PC-3 (cell line): Measurements from ENCODE around the gene MX1. TPM values are rescaled to one million over a fixed set of nuclear protein-coding genes. Genes with fewer than 3 reads are reported as not detected.

ENCODE experiments used
- ATAC-seq: fragments of 200-7000 bp; cut with Tn5 transposase; 2 replicates; pipeline ENCODE4 v1.9.1; 2020; ENCODE audit warnings: mild to moderate bottlenecking, moderate library complexity
- BruUV-seq: library from RNA; stranded (reverse); fragments of 400-500 nt; replicated peaks from 2 replicates; lab custom pipeline; 2021; lab: Mats Ljungman, UMichigan
- CTCF ChIA-PET: fragments of 300-600 bp; sonication (Branson Sonifier 250); formaldehyde crosslinking; loops from one replicate; lab custom pipeline; 2022; ENCODE audit warnings: antibody characterized with exemption; lab: Charles Lee
- POLR2A ChIA-PET: fragments of 300-600 bp; sonication (Branson Sonifier 250); formaldehyde crosslinking; loops from one replicate; lab custom pipeline; 2022; ENCODE audit warnings: antibody characterized with exemption; ENCODE audit not compliant: unreplicated experiment; lab: Charles Lee
- DNase-seq: peaks from one replicate; pipeline ENCODE4 v3.0.0-alpha.2; 2015
- H2AFZ ChIP-seq: fragments of 300-600 bp; sonication (generic); 2 replicates; pipeline ENCODE4 v1.6.0; 2016; ENCODE audit warnings: antibody characterized with exemption, low read length
- H3F3A ChIP-seq: fragments of 300-600 bp; sonication (generic); one replicate; pipeline ENCODE4 v1.6.0; 2017; ENCODE audit warnings: antibody characterized with exemption, low read length, control low read depth, mild to moderate bottlenecking; ENCODE audit not compliant: unreplicated experiment
- H3K27ac ChIP-seq: fragments of 300-600 bp; sonication (generic); 2 replicates; pipeline ENCODE4 v1.5.1; 2016; ENCODE audit warnings: mild to moderate bottlenecking, low read length
- H3K27me3 ChIP-seq: fragments of 300-600 bp; sonication (generic); 2 replicates; pipeline ENCODE4 v1.6.1; 2016; ENCODE audit warnings: low read length, mixed read lengths
- H3K36me3 ChIP-seq: fragments of 300-600 bp; sonication (generic); 2 replicates; pipeline ENCODE4 v1.6.1; 2016; ENCODE audit warnings: low read depth, mixed run types, low read length, mixed read lengths
- H3K4me1 ChIP-seq: fragments of 300-600 bp; sonication (generic); 2 replicates; pipeline ENCODE4 v1.5.1; 2016; ENCODE audit warnings: low read length; ENCODE audit not compliant: insufficient read depth
- H3K4me2 ChIP-seq: fragments of 300-600 bp; sonication (generic); 2 replicates; pipeline ENCODE4 v1.6.0; 2016; ENCODE audit warnings: low read length
- H3K4me3 ChIP-seq: fragments of 300-600 bp; sonication (generic); 2 replicates; pipeline ENCODE4 v1.5.1; 2016; ENCODE audit warnings: mild to moderate bottlenecking, low read length, mixed read lengths
- H3K79me2 ChIP-seq: fragments of 300-600 bp; sonication (generic); 2 replicates; pipeline ENCODE4 v1.6.1; 2017; ENCODE audit warnings: low read length, mixed read lengths
- H3K9ac ChIP-seq: fragments of 300-600 bp; sonication (generic); 2 replicates; pipeline ENCODE4 v1.6.0; 2016; ENCODE audit warnings: mild to moderate bottlenecking, low read length
- H3K9me2 ChIP-seq: fragments of 300-600 bp; sonication (generic); replicated peaks from 2 replicates; pipeline ENCODE4 v1.6.1; 2016; ENCODE audit warnings: mixed run types, low read length, mixed read lengths
- H3K9me3 ChIP-seq: fragments of 300-600 bp; sonication (generic); 2 replicates; pipeline ENCODE4 v1.6.1; 2016; ENCODE audit warnings: low read length, mixed read lengths
- H4K20me1 ChIP-seq: fragments of 300-600 bp; sonication (generic); 2 replicates; pipeline ENCODE4 v1.6.1; 2016; ENCODE audit warnings: low read length, mixed read lengths
- CTCF ChIP-seq: fragments of 300-600 bp; sonication (generic); conservative IDR thresholded peaks from 2 replicates; pipeline ENCODE4 v1.5.1; 2017; ENCODE audit warnings: antibody characterized with exemption, low read depth, mild to moderate bottlenecking, low read length
- EZH2 ChIP-seq: fragments of 300-600 bp; sonication (generic); IDR thresholded peaks from one replicate; pipeline ENCODE4 v1.6.1; 2017; ENCODE audit warnings: antibody characterized with exemption, mild to moderate bottlenecking, low read length; ENCODE audit not compliant: unreplicated experiment
- EZH2phosphoT487 ChIP-seq: fragments of 300-600 bp; sonication (generic); IDR thresholded peaks from 2 replicates; pipeline ENCODE4 v1.6.1; 2018; ENCODE audit warnings: mild to moderate bottlenecking, antibody characterized with exemption, low read length, borderline replicate concordance
- intact Hi-C: fragments of 100-400 bp; cut with micrococcal nuclease; formaldehyde crosslinking; loops from 2 replicates; pipeline ENCODE4 v1.9.0; 2023
- total RNA-seq: library from RNA; depleted of rRNA; stranded (reverse); fragments of >200 nt; gene quantifications from 2 replicates; pipeline ENCODE4 v1.2.3, GENCODE V29; 2014

Gene MX1
- total RNA-seq, 1 experiment from 2014 or later: 12.6 TPM

DNA sequence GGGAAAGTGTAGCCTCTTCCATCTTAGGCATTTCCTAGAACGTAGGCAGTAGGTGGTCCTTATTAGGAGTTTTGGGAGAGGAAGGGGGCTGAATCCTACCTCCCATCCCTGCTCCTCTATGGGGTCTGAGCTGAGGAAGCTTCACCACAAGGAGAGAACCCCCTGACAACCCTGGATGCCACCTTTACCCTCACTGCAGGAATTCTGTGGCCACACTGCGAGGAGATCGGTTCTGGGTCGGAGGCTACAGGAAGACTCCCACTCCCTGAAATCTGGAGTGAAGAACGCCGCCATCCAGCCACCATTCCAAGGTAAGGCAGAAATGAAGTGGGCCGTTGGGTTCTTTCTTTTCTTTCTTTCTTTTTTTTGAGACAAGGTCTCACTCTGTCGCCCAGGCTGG, 1.5 kb downstream of the MX1 start:
- ATAC-seq: no peak
- CTCF ChIA-PET: no interaction called here
- H3K27me3 ChIP-seq: no peaks in the 10 kb centered on the region
- no peak overlapping the region for H3K4me2 ChIP-seq
- BruUV-seq: no TSS peak
- POLR2A ChIA-PET: no interaction called here
- no peaks in the 10 kb centered on the region for H3K9me3 ChIP-seq
- H3K9me2 ChIP-seq: no peaks in the 10 kb centered on the region
- H3K36me3 ChIP-seq: no peaks in the 10 kb centered on the region; the same call in 1 of the 2 replicates
- no peaks in the 10 kb centered on the region for H4K20me1 ChIP-seq
- no peak overlapping the region for H3K4me3 ChIP-seq
- intact Hi-C loops: loop anchor here (10.0 kb wide), 1 partner anchor 143 kb away; no protein-coding TSS in a partner anchor
- no peak overlapping the region for H3K27ac ChIP-seq
- H2AFZ ChIP-seq: no peak overlapping the region
- H3K9ac ChIP-seq: no peak overlapping the region
- TF ChIP-seq EZH2 (no peak), EZH2phosphoT487 (no peak), CTCF (no peak)
- H3K79me2 ChIP-seq: no peaks in the 10 kb centered on the region
- H3F3A ChIP-seq: no peaks in the 10 kb centered on the region
- DNase-seq: no peak
- H3K4me1 ChIP-seq: peaks cover 4% of the 10 kb centered on the region

GRCh38 chr21:41428311-41428710, 2.3 kb downstream of the MX1 start:
- no peak for DNase-seq
- intact Hi-C loops: loop anchor here (10.0 kb wide), 1 partner anchor 144 kb away; no protein-coding TSS in a partner anchor
- H3K27me3 ChIP-seq: no peaks in the 10 kb centered on the region
- no peaks in the 10 kb centered on the region for H3F3A ChIP-seq
- no TSS peak for BruUV-seq
- no peaks in the 10 kb centered on the region; the same call in 1 of the 2 replicates for H3K36me3 ChIP-seq
- no peaks in the 10 kb centered on the region for H4K20me1 ChIP-seq
- no peak for ATAC-seq
- no peak overlapping the region for H3K27ac ChIP-seq
- H2AFZ ChIP-seq: no peak overlapping the region
- H3K9me3 ChIP-seq: no peaks in the 10 kb centered on the region
- POLR2A ChIA-PET: no interaction called here
- no peaks in the 10 kb centered on the region for H3K79me2 ChIP-seq
- no peaks in the 10 kb centered on the region for H3K9me2 ChIP-seq
- CTCF ChIA-PET: no interaction called here
- H3K4me3 ChIP-seq: no peak overlapping the region
- H3K9ac ChIP-seq: no peak overlapping the region
- TF ChIP-seq EZH2 (no peak), CTCF (no peak), EZH2phosphoT487 (no peak)
- H3K4me2 ChIP-seq: no peak overlapping the region
- H3K4me1 ChIP-seq: peaks cover 4% of the 10 kb centered on the region

- DNase-seq: no peak
- no peak overlapping the region for H3K4me2 ChIP-seq
- intact Hi-C loops: loop anchor here (10.0 kb wide), 1 partner anchor 144 kb away; no protein-coding TSS in a partner anchor
- no peak overlapping the region for H3K4me3 ChIP-seq
- TF ChIP-seq CTCF (no peak), EZH2phosphoT487 (no peak), EZH2 (no peak)
- CTCF ChIA-PET: no interaction called here
- no TSS peak for BruUV-seq
- H3K27me3 ChIP-seq: no peaks in the 10 kb centered on the region
- POLR2A ChIA-PET: no interaction called here
- no peaks in the 10 kb centered on the region for H4K20me1 ChIP-seq
- no peak for ATAC-seq
- H2AFZ ChIP-seq: no peak overlapping the region
- H3F3A ChIP-seq: no peaks in the 10 kb centered on the region
- no peak overlapping the region for H3K27ac ChIP-seq
- H3K9me2 ChIP-seq: no peaks in the 10 kb centered on the region
- H3K9me3 ChIP-seq: no peaks in the 10 kb centered on the region
- no peaks in the 10 kb centered on the region for H3K79me2 ChIP-seq
- H3K9ac ChIP-seq: no peak overlapping the region
- H3K36me3 ChIP-seq: no peaks in the 10 kb centered on the region; the same call in 1 of the 2 replicates
- H3K4me1 ChIP-seq: peaks cover 4% of the 10 kb centered on the region
Measured at GRCh38 chr21:41428847-41429246, 2.8 kb downstream of the MX1 start.
